GM18511 (cell line): ENCODE measurements around the gene UST.
A peak's percentile ranks its signal among the peaks of the same experiment; 100 is the strongest.
"Not testable (repeated sequence)": the region's sequence is repeated elsewhere in the genome, so short reads cannot be mapped to it uniquely, and the experiment has no call there.

Experiments
- ATAC-seq: cut with Tn5 transposase; IDR thresholded peaks from one replicate; pipeline ENCODE4 v1.9.1; 2021; ENCODE audit warnings: mild to moderate bottlenecking, moderate library complexity; ENCODE audit not compliant: unreplicated experiment

Gene UST

GRCh38 chr6:148764259-148765020 is 17.6 kb downstream of the UST start:
- ATAC-seq = not testable (repeated sequence)

GRCh38 chr6:148765898-148766808 is 19.3 kb downstream of the UST start:
- ATAC-seq = no peak

DNA sequence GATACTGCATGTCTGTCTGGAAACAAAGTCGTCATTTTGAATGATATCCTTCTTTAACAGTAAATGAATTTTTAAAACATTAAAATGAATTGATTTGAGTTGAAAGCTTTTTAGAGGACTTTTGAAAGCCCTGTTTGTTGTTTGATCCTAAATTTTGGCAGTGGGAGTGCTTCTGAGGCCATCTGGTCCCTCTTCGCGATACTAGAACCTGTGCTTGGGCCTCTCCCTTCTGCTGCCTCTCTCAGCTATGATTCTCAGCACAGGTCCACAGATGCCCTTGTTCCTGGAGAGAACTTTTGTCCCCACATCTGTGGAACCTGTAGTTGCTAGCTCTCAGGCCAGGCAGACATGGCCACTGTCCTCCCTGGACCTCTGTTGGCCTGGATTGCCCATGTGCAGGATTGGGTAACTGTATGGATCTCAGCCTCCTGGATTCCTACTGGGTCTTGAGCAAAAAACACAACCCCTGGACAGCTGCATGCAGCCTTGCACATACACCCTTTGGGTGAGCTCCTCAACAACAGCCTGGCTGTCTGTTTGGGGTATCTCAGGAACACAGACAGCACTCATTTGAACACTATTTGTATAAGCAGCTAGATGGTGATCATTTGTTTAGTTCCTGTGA is 21.9 kb downstream of the UST start:
- no peak for ATAC-seq

GRCh38 chr6:148769304-148769968 is 22.6 kb downstream of the UST start:
- no peak for ATAC-seq

- no peak for ATAC-seq
Measured at GRCh38 chr6:148770408-148771211, 23.8 kb downstream of the UST start.

DNA sequence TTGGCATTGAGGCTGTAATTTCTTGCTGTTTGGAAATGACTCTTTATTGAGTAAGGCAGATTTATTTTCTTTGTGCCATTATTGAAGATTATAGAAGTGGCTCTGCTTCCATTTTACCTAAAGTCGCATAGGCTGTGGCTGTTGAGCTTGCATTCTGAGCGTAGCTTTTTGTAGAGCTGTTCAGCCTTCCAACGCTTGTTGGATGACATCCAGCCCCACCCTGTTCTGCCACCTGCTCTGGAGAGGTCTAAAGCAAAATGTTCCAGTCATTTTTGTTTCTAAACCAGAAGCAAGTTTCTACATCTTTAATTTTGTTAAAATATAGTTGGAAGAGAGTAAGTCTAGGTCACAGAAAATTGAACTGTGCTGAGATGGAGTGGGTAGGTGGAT is 24.4 kb downstream of the UST start:
- no peak for ATAC-seq

DNA sequence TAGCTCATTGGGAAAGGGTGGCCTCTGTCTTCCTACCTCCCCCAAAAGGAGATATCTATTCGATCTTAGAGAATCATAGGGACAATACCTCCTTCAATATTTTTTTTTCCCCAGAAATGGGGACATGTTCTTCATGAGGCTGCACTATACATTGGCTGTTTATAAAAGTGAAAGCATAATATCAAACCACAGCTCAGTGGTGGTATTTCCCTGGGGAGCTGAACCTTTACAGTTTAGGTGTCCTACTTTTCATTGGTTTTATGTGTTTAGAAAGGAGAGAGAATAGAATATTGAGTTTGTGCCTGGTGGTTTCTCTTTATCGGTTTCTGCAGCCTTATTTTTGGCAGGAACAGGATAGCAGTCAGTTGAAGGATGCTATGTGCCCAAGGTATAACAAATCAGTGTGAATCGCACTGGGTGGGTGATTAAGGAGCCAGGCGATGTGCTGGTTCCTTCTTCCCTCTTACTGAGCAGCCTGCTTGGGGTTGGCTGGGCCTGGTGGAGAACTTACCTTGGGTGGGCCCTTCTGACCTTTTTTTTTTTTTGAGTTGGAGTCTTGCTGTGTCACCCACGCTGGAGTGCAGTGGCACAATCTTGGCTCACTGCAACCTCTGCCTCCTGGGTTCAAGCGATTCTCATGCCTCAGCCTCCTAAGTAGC is 25.2 kb downstream of the UST start:
- ATAC-seq = no peak

DNA sequence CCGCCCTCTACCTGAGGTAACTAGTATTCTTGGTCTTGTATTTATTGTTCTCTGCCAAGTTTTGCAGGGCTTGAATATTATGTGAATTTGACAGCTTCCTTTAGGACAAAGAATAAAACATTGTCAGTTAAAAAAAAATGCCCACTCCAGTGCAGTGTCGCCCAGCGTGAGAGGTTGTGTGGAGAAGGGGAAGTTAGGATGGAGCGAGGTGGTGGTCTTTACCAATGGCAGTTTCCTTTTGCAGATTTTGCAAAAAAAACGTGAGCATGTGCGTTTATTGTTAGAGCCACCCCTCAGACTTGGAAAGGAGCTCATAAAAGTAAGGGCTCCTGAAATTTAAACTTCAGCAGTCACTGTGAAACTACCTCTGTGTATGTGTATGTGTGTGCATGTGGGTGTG is 28.3 kb downstream of the UST start:
- no peak for ATAC-seq

DNA sequence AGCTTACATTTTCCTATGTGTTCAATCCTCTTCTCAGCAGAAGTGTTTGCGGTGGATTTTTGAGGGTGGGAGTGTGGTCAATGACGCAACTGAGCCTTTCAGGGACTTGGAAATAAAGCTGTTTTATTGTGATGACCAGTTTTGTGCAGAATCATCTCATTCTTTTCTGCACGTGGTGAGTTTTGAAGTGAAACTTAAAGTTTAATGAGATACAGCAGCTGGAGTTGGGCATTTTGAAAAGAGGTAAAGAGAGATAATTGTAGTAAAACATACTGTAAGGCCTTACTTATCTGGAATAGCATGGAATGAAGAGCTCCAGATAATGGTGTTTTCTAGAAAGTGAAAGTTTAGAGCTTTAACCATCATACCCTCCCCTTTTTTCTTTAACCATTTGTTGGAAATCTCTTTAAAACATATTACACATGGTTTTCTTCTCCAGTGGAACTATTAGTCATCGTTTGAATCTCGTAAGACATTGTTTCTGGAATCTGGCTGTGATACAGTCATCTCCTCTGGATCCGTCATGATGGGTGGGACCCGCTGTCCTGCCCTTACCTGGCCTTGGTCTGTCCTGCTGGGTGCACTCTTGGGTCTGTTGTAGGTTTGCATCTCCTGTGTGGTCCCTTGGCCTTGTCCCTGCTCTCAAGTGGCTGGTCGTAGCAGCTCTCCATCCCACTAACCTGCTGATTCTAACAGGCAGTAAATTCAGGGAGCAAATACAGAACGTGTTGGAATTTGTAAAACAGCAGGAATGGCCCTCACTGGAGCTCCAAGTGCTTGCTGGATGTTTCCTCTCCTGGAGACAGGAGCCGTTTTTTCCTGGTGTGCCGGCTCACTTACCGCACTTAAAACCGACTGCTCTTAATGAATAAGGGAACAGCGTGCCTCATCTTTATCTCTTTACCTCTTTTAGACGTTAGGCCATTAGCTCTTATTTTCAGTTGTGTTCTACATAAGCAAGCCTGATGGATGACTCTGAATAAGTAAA is 29.8 kb downstream of the UST start:
- ATAC-seq = no peak

DNA sequence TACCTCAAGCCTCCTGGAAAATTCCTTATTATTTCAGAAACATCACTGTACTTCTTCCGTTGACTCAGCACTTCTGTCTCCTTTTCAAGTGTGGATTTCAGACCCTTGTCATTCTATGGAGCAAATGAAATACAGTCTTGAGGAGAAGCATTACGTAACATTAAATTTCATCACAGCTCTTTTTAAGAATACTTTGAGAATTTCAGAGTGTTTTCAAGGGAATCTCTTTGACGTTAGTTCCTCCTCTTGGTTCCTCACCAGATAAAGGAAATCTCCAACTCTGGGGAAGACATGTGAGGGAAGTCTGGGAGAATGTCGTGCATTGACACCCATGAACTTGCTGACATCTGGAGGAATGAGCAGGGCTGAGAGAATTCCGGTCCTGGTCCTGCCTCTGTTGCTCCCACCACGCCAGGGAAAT is 32.3 kb downstream of the UST start:
- ATAC-seq = no peak

DNA sequence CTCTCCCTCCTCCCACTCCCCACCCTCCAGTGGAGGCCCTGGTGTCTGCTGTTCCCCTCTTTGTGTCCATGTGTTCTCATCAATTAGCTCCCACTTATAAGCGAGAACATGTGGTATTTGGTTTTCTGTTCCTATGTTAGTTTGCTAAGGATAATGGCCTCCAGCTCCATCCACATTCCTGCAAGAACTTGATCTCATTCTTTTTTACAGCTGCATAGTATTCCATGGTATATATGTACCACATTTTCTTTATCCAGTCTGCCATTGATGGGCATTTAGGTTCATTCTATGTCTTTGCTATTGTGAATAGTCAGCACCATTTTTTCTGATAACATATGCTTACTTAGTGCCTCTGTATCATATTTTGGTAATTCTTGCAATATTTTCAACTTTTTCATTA is 33.6 kb downstream of the UST start:
- ATAC-seq = not testable (repeated sequence)

DNA sequence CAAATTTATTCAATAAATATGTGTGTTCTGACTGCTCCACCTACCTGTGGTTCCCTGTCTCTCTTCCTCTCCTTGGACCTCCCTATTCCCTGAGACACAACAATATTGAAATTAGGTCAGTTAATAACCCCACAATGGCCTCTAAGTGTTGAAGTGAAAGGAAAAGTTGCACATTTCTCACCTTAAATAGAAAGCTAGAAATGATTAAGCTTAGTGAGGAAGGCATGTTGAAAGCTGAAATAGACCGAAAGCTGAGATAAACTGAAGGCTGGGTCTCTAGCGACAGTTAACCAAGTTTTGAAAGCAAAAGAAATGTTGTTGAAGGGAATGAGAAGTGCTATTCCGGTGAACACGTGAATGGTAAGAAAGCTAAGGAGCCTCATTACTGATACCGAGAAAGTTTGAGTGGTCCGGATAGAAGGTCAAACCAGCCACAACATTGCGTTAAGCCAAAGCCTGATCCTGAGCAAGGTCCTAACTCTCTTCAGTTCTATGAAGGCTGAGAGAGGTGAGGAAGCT is 34.1 kb downstream of the UST start:
- ATAC-seq = peak; percentile 96

- no peak for ATAC-seq
Measured at GRCh38 chr6:148789948-148790347, 43.1 kb downstream of the UST start.

- no peak for ATAC-seq
Measured at GRCh38 chr6:148790404-148790803, 43.6 kb downstream of the UST start.

DNA sequence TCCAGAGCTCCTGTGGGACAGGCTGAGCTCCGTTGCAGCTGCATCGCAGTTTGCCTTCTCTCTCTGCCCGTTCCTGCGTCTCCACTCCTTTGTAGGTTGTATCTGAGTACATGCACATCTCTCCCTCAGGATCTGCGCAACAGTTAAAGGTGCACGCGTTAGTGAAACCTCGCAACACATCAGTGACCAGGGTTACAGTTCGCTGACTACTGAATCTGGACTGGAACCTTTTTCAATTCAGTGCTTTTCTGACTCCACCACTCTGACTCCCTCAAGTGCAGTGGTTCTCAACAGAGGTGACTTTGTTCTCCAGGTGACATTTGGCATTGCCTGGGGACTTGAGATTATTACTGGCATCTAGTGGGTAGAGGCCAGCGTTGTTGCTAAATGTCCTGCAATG is 44.0 kb downstream of the UST start:
- ATAC-seq = no peak

- ATAC-seq = no peak
Measured at GRCh38 chr6:148791372-148791771, 44.5 kb downstream of the UST start.

- no peak for ATAC-seq
Measured at GRCh38 chr6:148793721-148794120, 46.9 kb downstream of the UST start.

DNA sequence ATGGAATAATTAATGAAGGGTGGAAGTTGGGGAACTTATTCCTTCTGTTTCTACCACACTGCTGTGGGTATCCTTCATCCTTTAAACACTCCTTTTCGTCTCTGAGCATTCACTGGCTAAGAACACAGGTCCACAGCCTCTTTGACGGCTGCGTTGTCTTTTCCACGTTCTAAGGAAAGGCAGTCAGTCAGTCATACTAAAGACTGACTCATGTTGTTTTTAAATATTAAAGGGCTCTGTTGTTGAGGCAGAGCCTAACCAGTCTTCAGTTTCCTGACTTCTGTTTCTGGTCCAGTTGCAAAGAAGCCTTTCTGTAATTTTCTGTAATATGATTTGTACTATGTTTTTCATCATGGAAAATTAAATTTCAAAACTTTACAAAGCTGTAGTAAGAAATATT is 48.0 kb downstream of the UST start:
- ATAC-seq = no peak
